ENCODE results near the gene STX17.

DNA sequence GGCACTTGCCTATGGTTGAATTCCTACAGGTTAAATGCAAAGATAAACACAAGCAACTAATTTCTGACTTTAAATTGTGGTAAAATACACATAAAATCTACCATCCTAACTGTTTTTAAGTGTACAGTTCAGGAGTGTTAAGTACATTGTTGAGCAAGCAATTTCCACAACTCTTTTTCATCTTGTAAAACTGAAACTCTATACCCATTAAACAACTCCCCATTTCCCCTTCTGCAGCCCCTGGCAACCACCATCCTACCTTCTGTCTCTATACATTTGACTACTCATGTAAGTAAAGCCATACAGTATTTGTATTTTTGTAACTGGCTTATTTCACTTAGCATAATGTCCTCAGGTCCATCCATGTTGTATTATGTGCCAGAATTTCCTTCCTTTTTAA is 38.5 kb upstream of the STX17 start:
- TF ChIP-seq, protein P1, sequence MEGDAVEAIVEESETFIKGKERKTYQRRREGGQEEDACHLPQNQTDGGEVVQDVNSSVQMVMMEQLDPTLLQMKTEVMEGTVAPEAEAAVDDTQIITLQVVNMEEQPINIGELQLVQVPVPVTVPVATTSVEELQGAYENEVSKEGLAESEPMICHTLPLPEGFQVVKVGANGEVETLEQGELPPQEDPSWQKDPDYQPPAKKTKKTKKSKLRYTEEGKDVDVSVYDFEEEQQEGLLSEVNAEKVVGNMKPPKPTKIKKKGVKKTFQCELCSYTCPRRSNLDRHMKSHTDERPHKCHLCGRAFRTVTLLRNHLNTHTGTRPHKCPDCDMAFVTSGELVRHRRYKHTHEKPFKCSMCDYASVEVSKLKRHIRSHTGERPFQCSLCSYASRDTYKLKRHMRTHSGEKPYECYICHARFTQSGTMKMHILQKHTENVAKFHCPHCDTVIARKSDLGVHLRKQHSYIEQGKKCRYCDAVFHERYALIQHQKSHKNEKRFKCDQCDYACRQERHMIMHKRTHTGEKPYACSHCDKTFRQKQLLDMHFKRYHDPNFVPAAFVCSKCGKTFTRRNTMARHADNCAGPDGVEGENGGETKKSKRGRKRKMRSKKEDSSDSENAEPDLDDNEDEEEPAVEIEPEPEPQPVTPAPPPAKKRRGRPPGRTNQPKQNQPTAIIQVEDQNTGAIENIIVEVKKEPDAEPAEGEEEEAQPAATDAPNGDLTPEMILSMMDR (IDR thresholded peaks at IDR 0.05; ENCODE audit: low read depth, low read length): no peak
- TF ChIP-seq, protein P2, sequence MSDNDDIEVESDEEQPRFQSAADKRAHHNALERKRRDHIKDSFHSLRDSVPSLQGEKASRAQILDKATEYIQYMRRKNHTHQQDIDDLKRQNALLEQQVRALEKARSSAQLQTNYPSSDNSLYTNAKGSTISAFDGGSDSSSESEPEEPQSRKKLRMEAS (IDR thresholded peaks at IDR 0.05; ENCODE audit: low read depth, low read length): no peak

Data from NB4 (cell line).